Measurements from ENCODE around the gene PKNOX2. TPM values are rescaled to one million over a fixed set of nuclear protein-coding genes. Genes with fewer than 3 reads are reported as not detected.

PKNOX2 gene
- total RNA-seq, 1 experiment from 2014 or later: not detected

DNA sequence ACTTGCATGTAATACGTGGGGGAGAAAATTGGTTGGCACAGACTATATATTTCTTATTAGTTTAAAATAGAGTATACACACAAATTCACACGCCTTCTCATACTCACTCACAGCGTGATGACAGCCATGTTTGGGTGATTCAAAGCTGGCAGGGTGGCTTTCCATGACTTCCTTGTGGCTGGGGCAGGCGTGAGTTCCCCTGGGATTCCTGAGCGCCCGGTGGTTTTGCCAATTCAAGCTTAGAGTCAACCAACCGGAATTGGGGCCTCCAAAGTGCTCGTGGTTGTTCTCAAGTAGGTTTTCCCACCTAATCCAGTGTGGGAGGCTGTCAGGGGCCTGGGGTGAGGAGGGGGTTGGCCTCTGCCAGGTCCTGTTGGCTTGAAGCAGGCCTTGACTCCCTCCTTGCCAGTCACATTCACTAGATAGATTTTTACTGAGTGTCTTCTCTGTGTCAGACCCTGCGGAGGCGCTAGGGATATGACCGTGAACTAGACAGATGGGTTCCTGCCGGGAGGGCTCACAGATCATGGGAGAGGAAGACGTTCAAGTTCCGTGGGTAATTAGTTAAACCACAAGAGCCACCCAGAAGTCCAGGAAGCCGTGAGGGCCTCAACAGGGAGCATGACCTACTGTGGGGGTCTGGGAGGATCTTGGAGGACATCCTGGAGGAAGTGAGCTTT is 11.5 kb downstream of the PKNOX2 start:
- DNase-seq: no peak
- Mint-ChIP-seq H3K36me3 (ENCODE audit: insufficient read depth, unreplicated experiment) (no peaks in the 10 kb centered on the region), H3K27me3 (ENCODE audit: unreplicated experiment) (peaks cover 100% of the 10 kb centered on the region), H3K9me3 (ENCODE audit: low read depth, unreplicated experiment) (no peaks in the 10 kb centered on the region), H3K27ac (ENCODE audit: unreplicated experiment) (no peak overlapping the region), H3K4me1 (ENCODE audit: low read depth, unreplicated experiment) (no peaks in the 10 kb centered on the region), H3K4me3 (ENCODE audit: low read depth, unreplicated experiment) (no peak overlapping the region)
- TF ChIP-seq, protein P1, sequence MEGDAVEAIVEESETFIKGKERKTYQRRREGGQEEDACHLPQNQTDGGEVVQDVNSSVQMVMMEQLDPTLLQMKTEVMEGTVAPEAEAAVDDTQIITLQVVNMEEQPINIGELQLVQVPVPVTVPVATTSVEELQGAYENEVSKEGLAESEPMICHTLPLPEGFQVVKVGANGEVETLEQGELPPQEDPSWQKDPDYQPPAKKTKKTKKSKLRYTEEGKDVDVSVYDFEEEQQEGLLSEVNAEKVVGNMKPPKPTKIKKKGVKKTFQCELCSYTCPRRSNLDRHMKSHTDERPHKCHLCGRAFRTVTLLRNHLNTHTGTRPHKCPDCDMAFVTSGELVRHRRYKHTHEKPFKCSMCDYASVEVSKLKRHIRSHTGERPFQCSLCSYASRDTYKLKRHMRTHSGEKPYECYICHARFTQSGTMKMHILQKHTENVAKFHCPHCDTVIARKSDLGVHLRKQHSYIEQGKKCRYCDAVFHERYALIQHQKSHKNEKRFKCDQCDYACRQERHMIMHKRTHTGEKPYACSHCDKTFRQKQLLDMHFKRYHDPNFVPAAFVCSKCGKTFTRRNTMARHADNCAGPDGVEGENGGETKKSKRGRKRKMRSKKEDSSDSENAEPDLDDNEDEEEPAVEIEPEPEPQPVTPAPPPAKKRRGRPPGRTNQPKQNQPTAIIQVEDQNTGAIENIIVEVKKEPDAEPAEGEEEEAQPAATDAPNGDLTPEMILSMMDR (IDR thresholded peaks at IDR 0.05; ENCODE audit: unreplicated experiment): no peak
- CTCF ChIA-PET: no interaction called here
- BruUV-seq (replicated peaks): no TSS peak
- intact Hi-C loops (cut with micrococcal nuclease; ENCODE audit: unreplicated experiment): no loop called here

GRCh38 chr11:125176866-125177265 is 12.3 kb downstream of the PKNOX2 start:
- TF ChIP-seq, protein P1 (IDR thresholded peaks at IDR 0.05; ENCODE audit: unreplicated experiment): no peak
- Mint-ChIP-seq H3K27me3 (ENCODE audit: unreplicated experiment) (peaks cover 100% of the 10 kb centered on the region), H3K9me3 (ENCODE audit: low read depth, unreplicated experiment) (no peaks in the 10 kb centered on the region), H3K4me3 (ENCODE audit: low read depth, unreplicated experiment) (no peak overlapping the region), H3K36me3 (ENCODE audit: insufficient read depth, unreplicated experiment) (no peaks in the 10 kb centered on the region), H3K4me1 (ENCODE audit: low read depth, unreplicated experiment) (no peaks in the 10 kb centered on the region), H3K27ac (ENCODE audit: unreplicated experiment) (no peak overlapping the region)
- BruUV-seq (replicated peaks): no TSS peak
- DNase-seq: no peak
- intact Hi-C loops (cut with micrococcal nuclease; ENCODE audit: unreplicated experiment): no loop called here
- CTCF ChIA-PET: interaction anchor here (0.6 kb wide), 1 partner anchor 58 kb away, joined by 4 read pairs; no protein-coding TSS in a partner anchor

- Mint-ChIP-seq H3K4me1 (ENCODE audit: low read depth, unreplicated experiment) (no peaks in the 10 kb centered on the region), H3K27ac (ENCODE audit: unreplicated experiment) (no peak overlapping the region), H3K27me3 (ENCODE audit: unreplicated experiment) (peaks cover 100% of the 10 kb centered on the region), H3K9me3 (ENCODE audit: low read depth, unreplicated experiment) (no peaks in the 10 kb centered on the region), H3K36me3 (ENCODE audit: insufficient read depth, unreplicated experiment) (no peaks in the 10 kb centered on the region), H3K4me3 (ENCODE audit: low read depth, unreplicated experiment) (no peak overlapping the region)
- no TSS peak for BruUV-seq (replicated peaks)
- intact Hi-C loops (cut with micrococcal nuclease; ENCODE audit: unreplicated experiment): no loop called here
- DNase-seq: no peak
- CTCF ChIA-PET: no interaction called here
- TF ChIP-seq, protein P1 (IDR thresholded peaks at IDR 0.05; ENCODE audit: unreplicated experiment): no peak
Measured at GRCh38 chr11:125177543-125177942, 13.0 kb downstream of the PKNOX2 start.

DNA sequence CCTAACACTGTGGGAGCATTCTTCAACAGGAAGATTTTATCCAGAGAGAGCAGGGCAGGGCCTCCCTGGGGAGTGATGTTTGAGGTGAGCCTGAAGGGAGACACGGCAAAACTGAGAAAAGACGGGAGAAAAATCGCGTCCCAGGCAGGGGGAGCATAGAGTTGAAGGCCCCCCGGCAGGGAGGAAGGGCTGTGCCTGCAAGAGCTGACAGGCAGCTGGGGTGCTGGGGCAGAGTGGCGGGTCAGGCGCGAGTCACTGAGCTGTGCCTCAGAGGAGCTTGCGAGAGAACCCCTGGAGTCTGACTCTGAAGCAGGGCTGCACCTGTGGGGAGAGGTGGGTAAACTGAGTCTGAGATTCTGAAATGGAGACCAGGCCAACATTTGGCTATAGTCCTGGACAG is 14.8 kb downstream of the PKNOX2 start:
- BruUV-seq (replicated peaks): no TSS peak

More for the DNA sequence above, 14.8 kb downstream of the PKNOX2 start:
- H3K9me3 Mint-ChIP-seq (ENCODE audit: low read depth, unreplicated experiment): no peaks in the 10 kb centered on the region
- CTCF ChIA-PET: no interaction called here
- TF ChIP-seq, protein P1 (IDR thresholded peaks at IDR 0.05; ENCODE audit: unreplicated experiment): no peak
- no peak overlapping the region for H3K27ac Mint-ChIP-seq (ENCODE audit: unreplicated experiment)
- intact Hi-C loops (cut with micrococcal nuclease; ENCODE audit: unreplicated experiment): no loop called here
- no peaks in the 10 kb centered on the region for H3K4me1 Mint-ChIP-seq (ENCODE audit: low read depth, unreplicated experiment)
- no peak for DNase-seq
- H3K4me3 Mint-ChIP-seq (ENCODE audit: low read depth, unreplicated experiment): no peak overlapping the region
- peaks cover 99% of the 10 kb centered on the region for H3K27me3 Mint-ChIP-seq (ENCODE audit: unreplicated experiment)
- H3K36me3 Mint-ChIP-seq (ENCODE audit: insufficient read depth, unreplicated experiment): no peaks in the 10 kb centered on the region
